ENCODE results near the gene LMO4.

DNA sequence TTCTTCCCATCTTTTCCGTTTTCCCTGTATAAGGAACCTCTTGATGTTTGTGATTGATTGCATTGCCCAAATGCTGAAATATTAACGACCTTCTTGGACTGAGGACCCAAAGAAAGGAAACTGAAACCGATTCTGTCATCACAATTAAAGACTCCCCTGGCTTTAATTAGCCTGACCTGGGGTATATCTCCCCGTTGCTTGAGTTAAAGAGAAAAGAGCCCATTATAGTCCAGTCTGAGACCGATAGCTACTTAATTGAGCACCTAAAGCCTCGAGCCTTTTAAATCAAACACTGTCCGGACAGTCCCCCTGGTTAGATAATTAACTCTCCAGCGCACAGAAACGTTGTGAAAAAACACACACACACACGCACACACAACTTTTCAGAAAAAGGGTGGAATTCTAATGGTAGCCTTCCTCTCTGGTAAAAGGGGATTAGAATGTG, 8.0 kb downstream of the LMO4 start:
- no peak for TF ChIP-seq ZNF879 (CRISPR knock-in tag; IDR thresholded peaks at IDR 0.05)
- TF ChIP-seq ZNF274 (CRISPR knock-in tag; IDR thresholded peaks at IDR 0.05) = no peak
- no peak for TF ChIP-seq MED1 (CRISPR knock-in tag; IDR thresholded peaks at IDR 0.05)
- TF ChIP-seq, protein P1, sequence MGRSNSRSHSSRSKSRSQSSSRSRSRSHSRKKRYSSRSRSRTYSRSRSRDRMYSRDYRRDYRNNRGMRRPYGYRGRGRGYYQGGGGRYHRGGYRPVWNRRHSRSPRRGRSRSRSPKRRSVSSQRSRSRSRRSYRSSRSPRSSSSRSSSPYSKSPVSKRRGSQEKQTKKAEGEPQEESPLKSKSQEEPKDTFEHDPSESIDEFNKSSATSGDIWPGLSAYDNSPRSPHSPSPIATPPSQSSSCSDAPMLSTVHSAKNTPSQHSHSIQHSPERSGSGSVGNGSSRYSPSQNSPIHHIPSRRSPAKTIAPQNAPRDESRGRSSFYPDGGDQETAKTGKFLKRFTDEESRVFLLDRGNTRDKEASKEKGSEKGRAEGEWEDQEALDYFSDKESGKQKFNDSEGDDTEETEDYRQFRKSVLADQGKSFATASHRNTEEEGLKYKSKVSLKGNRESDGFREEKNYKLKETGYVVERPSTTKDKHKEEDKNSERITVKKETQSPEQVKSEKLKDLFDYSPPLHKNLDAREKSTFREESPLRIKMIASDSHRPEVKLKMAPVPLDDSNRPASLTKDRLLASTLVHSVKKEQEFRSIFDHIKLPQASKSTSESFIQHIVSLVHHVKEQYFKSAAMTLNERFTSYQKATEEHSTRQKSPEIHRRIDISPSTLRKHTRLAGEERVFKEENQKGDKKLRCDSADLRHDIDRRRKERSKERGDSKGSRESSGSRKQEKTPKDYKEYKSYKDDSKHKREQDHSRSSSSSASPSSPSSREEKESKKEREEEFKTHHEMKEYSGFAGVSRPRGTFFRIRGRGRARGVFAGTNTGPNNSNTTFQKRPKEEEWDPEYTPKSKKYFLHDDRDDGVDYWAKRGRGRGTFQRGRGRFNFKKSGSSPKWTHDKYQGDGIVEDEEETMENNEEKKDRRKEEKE (IDR thresholded peaks at IDR 0.05) = no peak
- no peak for TF ChIP-seq MLLT10 (CRISPR knock-in tag; IDR thresholded peaks at IDR 0.05)
